Measurements from ENCODE around the gene GRM5.
"Not testable (repeated sequence)": the region's sequence is repeated elsewhere in the genome, so short reads cannot be mapped to it uniquely, and the experiment has no call there.

The GRM5 gene

DNA sequence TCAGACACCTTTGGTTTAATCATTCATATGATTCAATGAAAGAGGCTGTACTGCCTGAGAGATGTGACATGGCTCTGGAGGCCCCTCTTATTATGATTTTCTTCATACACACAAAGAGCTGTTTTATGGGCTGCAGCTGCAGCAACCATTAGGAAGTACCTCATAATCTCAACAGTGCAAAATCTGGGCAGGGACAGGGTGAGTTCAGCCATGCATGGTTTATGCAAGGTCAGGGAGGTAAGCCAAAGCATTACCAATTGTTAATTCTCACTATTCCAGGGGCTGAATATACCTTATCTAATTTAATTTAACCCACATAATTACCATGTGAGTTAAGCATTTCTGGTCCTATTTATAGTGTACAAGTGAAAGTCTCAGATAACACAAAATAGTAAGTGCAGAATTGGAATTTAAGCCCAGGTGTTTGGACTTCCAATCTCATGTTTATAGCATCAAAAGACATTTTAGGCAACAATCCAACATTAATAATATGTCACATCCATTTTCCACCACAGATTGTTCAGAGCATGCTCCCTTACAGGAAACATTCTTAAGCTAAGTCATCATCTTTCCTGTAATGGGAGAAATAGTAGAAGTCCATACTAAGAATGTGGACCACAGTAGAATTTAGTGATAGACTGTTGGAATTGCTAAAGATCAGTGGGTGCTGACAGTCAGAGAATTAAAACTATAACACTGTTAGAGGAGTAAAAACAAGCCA is 45.8 kb downstream of the GRM5 start:
- not testable (repeated sequence) for H3K4me3 Mint-ChIP-seq; H3K9me3 Mint-ChIP-seq (ENCODE audit: low read depth); H3K27me3 Mint-ChIP-seq; H3K27ac Mint-ChIP-seq; H3K36me3 Mint-ChIP-seq; H3K4me1 Mint-ChIP-seq (ENCODE audit: low read depth)

DNA sequence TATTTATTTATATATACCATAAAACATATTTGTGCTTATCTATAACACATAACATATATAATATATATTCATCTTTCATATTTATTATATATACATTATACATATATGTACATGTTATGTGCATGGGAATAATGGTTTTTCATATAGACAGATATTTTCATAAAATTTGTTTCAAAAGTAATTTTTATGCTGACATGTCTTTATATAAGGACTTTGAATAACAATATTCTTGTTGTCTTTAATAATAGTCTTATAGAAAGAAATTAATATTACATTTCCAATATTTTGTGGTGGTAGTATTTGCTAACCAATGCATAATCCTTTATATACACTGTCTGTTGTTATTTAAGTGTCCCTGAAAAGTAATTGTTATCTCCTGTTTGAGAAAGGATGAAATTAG is 49.6 kb downstream of the GRM5 start:
- Mint-ChIP-seq H3K27ac (no peak overlapping the region), H3K27me3 (no peaks in the 10 kb centered on the region), H3K9me3 (ENCODE audit: low read depth) (no peaks in the 10 kb centered on the region), H3K36me3 (no peaks in the 10 kb centered on the region), H3K4me3 (no peak overlapping the region), H3K4me1 (ENCODE audit: low read depth) (no peaks in the 10 kb centered on the region)

DNA sequence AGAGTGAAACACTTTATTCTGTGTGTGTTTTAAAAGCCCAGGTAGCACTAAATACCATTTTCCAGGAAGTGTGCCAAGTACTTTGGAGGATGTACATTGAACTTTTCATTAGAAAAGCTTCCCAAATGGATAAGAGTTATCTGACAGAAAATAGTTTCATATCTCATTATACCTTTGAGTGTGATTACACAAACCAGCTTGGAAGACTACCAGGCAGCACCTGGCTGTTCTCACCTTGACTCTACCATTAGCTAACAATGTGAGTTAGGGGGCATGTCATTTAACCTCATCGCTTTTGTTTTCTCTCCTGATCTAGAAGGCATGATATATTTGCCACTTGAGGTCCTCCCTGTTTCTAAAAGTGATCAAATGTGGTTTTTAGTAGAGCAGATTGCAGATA is 50.2 kb downstream of the GRM5 start:
- Mint-ChIP-seq H3K4me1 (ENCODE audit: low read depth) (no peaks in the 10 kb centered on the region), H3K27ac (no peak overlapping the region), H3K9me3 (ENCODE audit: low read depth) (no peaks in the 10 kb centered on the region), H3K27me3 (no peaks in the 10 kb centered on the region), H3K4me3 (no peak overlapping the region), H3K36me3 (no peaks in the 10 kb centered on the region)

- not testable (repeated sequence) for H3K27me3 Mint-ChIP-seq; H3K36me3 Mint-ChIP-seq; H3K4me3 Mint-ChIP-seq; H3K27ac Mint-ChIP-seq; H3K9me3 Mint-ChIP-seq (ENCODE audit: low read depth); H3K4me1 Mint-ChIP-seq (ENCODE audit: low read depth)
These were observed 64.9 kb downstream of the GRM5 start for GRCh38 chr11:89000852-89001251.

GRCh38 chr11:88979641-88980040 is 86.1 kb downstream of the GRM5 start:
- Mint-ChIP-seq H3K27me3 (no peaks in the 10 kb centered on the region), H3K9me3 (ENCODE audit: low read depth) (no peaks in the 10 kb centered on the region), H3K36me3 (no peaks in the 10 kb centered on the region), H3K4me1 (ENCODE audit: low read depth) (no peaks in the 10 kb centered on the region), H3K4me3 (no peak overlapping the region), H3K27ac (no peak overlapping the region)

- not testable (repeated sequence) for H3K9me3 Mint-ChIP-seq (ENCODE audit: low read depth); H3K4me3 Mint-ChIP-seq; H3K36me3 Mint-ChIP-seq; H3K27me3 Mint-ChIP-seq; H3K27ac Mint-ChIP-seq; H3K4me1 Mint-ChIP-seq (ENCODE audit: low read depth)
These were observed 86.8 kb downstream of the GRM5 start for GRCh38 chr11:88978992-88979391.

GRCh38 chr11:88975441-88975840 is 90.3 kb downstream of the GRM5 start:
- H3K4me3 Mint-ChIP-seq; H3K9me3 Mint-ChIP-seq (ENCODE audit: low read depth); H3K36me3 Mint-ChIP-seq; H3K4me1 Mint-ChIP-seq (ENCODE audit: low read depth); H3K27me3 Mint-ChIP-seq; H3K27ac Mint-ChIP-seq: not testable (repeated sequence)

DNA sequence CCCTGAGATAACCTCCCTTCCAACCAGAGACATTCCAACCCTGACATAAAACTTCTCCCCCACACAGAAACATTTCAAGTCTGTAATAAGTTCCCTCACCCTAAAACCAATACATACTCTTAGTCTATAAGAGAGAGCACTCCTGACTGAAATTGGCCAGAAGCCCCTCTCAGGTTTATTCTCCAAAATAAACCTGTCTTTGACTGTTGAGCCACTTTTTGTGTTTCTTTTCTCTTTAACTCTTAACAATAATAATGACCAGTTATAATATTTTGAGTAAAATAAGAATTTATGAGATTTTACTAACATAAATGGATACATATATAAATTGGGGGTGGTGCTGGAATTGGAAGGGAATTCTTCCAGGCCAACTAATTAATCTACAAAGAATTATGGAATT is 93.6 kb downstream of the GRM5 start:
- H3K4me3 Mint-ChIP-seq: no peak overlapping the region
- no peaks in the 10 kb centered on the region for H3K36me3 Mint-ChIP-seq
- no peaks in the 10 kb centered on the region for H3K9me3 Mint-ChIP-seq (ENCODE audit: low read depth)
- H3K27ac Mint-ChIP-seq: no peak overlapping the region
- H3K27me3 Mint-ChIP-seq: no peaks in the 10 kb centered on the region
- H3K4me1 Mint-ChIP-seq (ENCODE audit: low read depth): no peaks in the 10 kb centered on the region

DNA sequence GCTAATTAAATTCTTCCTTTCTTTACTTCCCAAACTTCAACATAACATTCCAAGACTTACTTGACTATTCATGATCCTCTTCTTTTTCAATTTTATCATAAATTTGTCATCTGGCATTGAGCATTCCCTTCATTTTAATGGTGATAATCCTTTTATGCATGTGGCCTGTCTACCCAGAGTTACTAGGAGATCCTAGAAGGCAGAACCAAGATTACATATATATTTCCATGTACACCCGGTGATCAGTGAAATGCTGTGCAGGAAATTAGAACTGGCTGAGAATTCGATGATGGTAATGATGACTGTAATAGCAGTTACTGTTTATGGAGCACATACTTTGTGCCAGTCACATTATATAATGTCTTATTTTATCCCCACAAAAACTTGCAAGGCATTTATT is 104.2 kb downstream of the GRM5 start:
- H3K4me3 Mint-ChIP-seq: not testable (repeated sequence)

GRCh38 chr11:88959857-88960256 is 105.9 kb downstream of the GRM5 start:
- not testable (repeated sequence) for H3K4me3 Mint-ChIP-seq; H3K4me1 Mint-ChIP-seq (ENCODE audit: low read depth); H3K36me3 Mint-ChIP-seq; H3K27me3 Mint-ChIP-seq; H3K9me3 Mint-ChIP-seq (ENCODE audit: low read depth); H3K27ac Mint-ChIP-seq

More for the DNA sequence above, 104.2 kb downstream of the GRM5 start:
- not testable (repeated sequence) for H3K27ac Mint-ChIP-seq; H3K9me3 Mint-ChIP-seq (ENCODE audit: low read depth); H3K27me3 Mint-ChIP-seq; H3K36me3 Mint-ChIP-seq; H3K4me1 Mint-ChIP-seq (ENCODE audit: low read depth)

GRCh38 chr11:88950975-88951374 is 114.8 kb downstream of the GRM5 start:
- no peaks in the 10 kb centered on the region for H3K4me1 Mint-ChIP-seq (ENCODE audit: low read depth)
- no peaks in the 10 kb centered on the region for H3K9me3 Mint-ChIP-seq (ENCODE audit: low read depth)
- H3K27ac Mint-ChIP-seq: no peak overlapping the region
- H3K27me3 Mint-ChIP-seq: peaks cover 1% of the 10 kb centered on the region
- no peak overlapping the region for H3K4me3 Mint-ChIP-seq
- H3K36me3 Mint-ChIP-seq: no peaks in the 10 kb centered on the region

- not testable (repeated sequence) for H3K27ac Mint-ChIP-seq; H3K27me3 Mint-ChIP-seq; H3K36me3 Mint-ChIP-seq; H3K9me3 Mint-ChIP-seq (ENCODE audit: low read depth); H3K4me3 Mint-ChIP-seq; H3K4me1 Mint-ChIP-seq (ENCODE audit: low read depth)
These were observed 116.9 kb downstream of the GRM5 start for GRCh38 chr11:88948908-88949307.

DNA sequence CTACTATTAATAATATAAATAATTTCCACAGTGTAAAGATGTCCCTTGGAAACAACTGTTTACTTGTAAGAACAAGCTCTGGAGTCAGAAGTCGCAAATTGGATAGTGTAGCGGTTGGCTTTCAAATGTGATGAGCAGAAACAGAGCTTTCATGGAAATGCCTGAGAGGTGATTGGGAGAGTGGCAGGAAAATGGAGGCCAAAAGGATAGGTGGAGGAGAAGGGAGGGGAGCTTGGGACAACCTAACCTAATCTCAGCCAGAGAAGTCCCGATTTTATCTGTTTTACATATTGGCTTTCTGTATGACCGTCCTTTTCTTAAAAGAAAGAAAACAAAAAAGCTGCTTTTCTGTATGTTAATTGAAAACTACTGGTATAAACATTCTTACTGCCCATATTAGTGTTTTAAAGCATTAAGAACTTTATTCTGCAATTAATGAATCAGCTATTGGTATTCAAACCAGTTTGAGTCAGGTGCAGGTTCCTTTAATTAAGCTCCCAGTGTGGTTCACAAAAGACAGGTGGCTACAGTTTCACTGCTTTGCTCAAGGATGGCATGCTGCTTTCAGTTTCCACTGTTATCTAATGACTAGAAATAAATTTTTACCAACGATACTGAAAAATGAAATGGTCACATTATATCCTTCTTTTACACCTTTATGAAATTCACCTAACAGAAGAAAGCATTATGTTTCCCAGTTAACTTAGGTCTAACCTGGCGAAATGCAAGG is 117.8 kb downstream of the GRM5 start:
- H3K27me3 Mint-ChIP-seq; H3K4me1 Mint-ChIP-seq (ENCODE audit: low read depth); H3K9me3 Mint-ChIP-seq (ENCODE audit: low read depth); H3K27ac Mint-ChIP-seq; H3K36me3 Mint-ChIP-seq; H3K4me3 Mint-ChIP-seq: not testable (repeated sequence)

GRCh38 chr11:88929665-88930064 is 136.1 kb downstream of the GRM5 start:
- not testable (repeated sequence) for H3K4me1 Mint-ChIP-seq (ENCODE audit: low read depth); H3K27me3 Mint-ChIP-seq; H3K27ac Mint-ChIP-seq; H3K4me3 Mint-ChIP-seq; H3K9me3 Mint-ChIP-seq (ENCODE audit: low read depth); H3K36me3 Mint-ChIP-seq

- not testable (repeated sequence) for H3K4me1 Mint-ChIP-seq (ENCODE audit: low read depth); H3K36me3 Mint-ChIP-seq; H3K27me3 Mint-ChIP-seq; H3K27ac Mint-ChIP-seq; H3K4me3 Mint-ChIP-seq; H3K9me3 Mint-ChIP-seq (ENCODE audit: low read depth)
These were observed 148.7 kb downstream of the GRM5 start for GRCh38 chr11:88917065-88917464.

GRCh38 chr11:88909500-88909899 is 156.3 kb downstream of the GRM5 start:
- H3K36me3 Mint-ChIP-seq: no peaks in the 10 kb centered on the region
- peaks cover 4% of the 10 kb centered on the region for H3K9me3 Mint-ChIP-seq (ENCODE audit: low read depth)

More at GRCh38 chr11:88909500-88909899, 156.3 kb downstream of the GRM5 start:
- Mint-ChIP-seq H3K27ac (no peak overlapping the region), H3K4me3 (no peak overlapping the region), H3K4me1 (ENCODE audit: low read depth) (no peaks in the 10 kb centered on the region), H3K27me3 (no peaks in the 10 kb centered on the region)
